Ishikawa (cell line): ENCODE measurements around the gene CYP11A1.

Experiments
- CEBPB ChIP-seq: IDR thresholded peaks from 2 replicates; pipeline ENCODE4 v1.6.1; 2012
- CREB1 ChIP-seq: IDR thresholded peaks from 2 replicates; pipeline ENCODE4 v1.6.1; 2012; ENCODE audit warnings: low read depth
- EGR1 ChIP-seq: IDR thresholded peaks from 2 replicates; pipeline ENCODE4 v1.6.1; 2012
- EP300 ChIP-seq: IDR thresholded peaks from 2 replicates; pipeline ENCODE4 v1.6.1; 2012; ENCODE audit warnings: borderline replicate concordance
- FOXM1 ChIP-seq: IDR thresholded peaks from 2 replicates; pipeline ENCODE4 v1.6.1; 2012; ENCODE audit warnings: low read depth, borderline replicate concordance
- NFIC ChIP-seq: IDR thresholded peaks from 2 replicates; pipeline ENCODE4 v1.6.1; 2012
- RAD21 ChIP-seq: IDR thresholded peaks from 2 replicates; pipeline ENCODE4 v1.6.1; 2012; ENCODE audit warnings: low read depth
- REST ChIP-seq: IDR thresholded peaks from 2 replicates; pipeline ENCODE4 v1.6.1; 2012; ENCODE audit warnings: low read depth, mild to moderate bottlenecking
- TAF1 ChIP-seq: IDR thresholded peaks from 2 replicates; pipeline ENCODE4 v1.6.1; 2012; ENCODE audit warnings: low read depth, mild to moderate bottlenecking
- TCF12 ChIP-seq: IDR thresholded peaks from 2 replicates; pipeline ENCODE4 v1.6.1; 2012; ENCODE audit warnings: low read depth
- TEAD4 ChIP-seq: IDR thresholded peaks from 2 replicates; pipeline ENCODE4 v1.6.1; 2012
- USF1 ChIP-seq: IDR thresholded peaks from 2 replicates; pipeline ENCODE4 v1.6.1; 2012
- YY1 ChIP-seq: IDR thresholded peaks from 2 replicates; pipeline ENCODE4 v1.6.1; 2012; ENCODE audit warnings: low read depth
- ZBTB7A ChIP-seq: IDR thresholded peaks from 2 replicates; pipeline ENCODE4 v1.6.1; 2012; ENCODE audit warnings: low read depth

- TF ChIP-seq ZBTB7A, result no peak
- no peak for TF ChIP-seq TEAD4
- no peak for TF ChIP-seq EP300
- TF ChIP-seq FOXM1, result no peak
- TF ChIP-seq TCF12, result no peak
- no peak for TF ChIP-seq TAF1
- no peak for TF ChIP-seq CREB1
- no peak for TF ChIP-seq REST
- no peak for TF ChIP-seq USF1
- no peak for TF ChIP-seq EGR1
- TF ChIP-seq NFIC, result no peak
- no peak for TF ChIP-seq CEBPB
- TF ChIP-seq YY1, result no peak
- no peak for TF ChIP-seq RAD21
Observed at GRCh38 chr15:74330861-74331408, 36.5 kb downstream of the CYP11A1 start.
